HG03575 (cell line): ENCODE data around the gene RTCA.
"Not testable (repeated sequence)": the region's sequence is repeated elsewhere in the genome, so short reads cannot be mapped to it uniquely, and the experiment has no call there.

ENCODE experiments used
- ATAC-seq: cut with Tn5 transposase; IDR thresholded peaks from one replicate; pipeline ENCODE4 v1.9.1; 2021; ENCODE audit not compliant: unreplicated experiment, insufficient number of reproducible peaks, low FRiP score; ENCODE audit errors: extremely low read depth

The RTCA gene

GRCh38 chr1:100265931-100266740 is at the start of gene RTCA:
RTCA (plus strand) TSS chr1:100266216; CDS start chr1:100266376, 160 bp downstream.
- ATAC-seq, result peak; percentile 76

GRCh38 chr1:100217834-100218233 is 48.2 kb upstream of the RTCA start:
- no peak for ATAC-seq

GRCh38 chr1:100219457-100219856 is 46.6 kb upstream of the RTCA start:
- ATAC-seq, result no peak

- no peak for ATAC-seq
Measured at GRCh38 chr1:100219883-100220282, 46.1 kb upstream of the RTCA start.

- ATAC-seq, result no peak
Measured at GRCh38 chr1:100222428-100222827, 43.6 kb upstream of the RTCA start.

GRCh38 chr1:100229681-100230443 is 36.2 kb upstream of the RTCA start:
- no peak for ATAC-seq

- no peak for ATAC-seq
Measured at GRCh38 chr1:100230765-100231164, 35.3 kb upstream of the RTCA start.

GRCh38 chr1:100231721-100232120 is 34.3 kb upstream of the RTCA start:
- ATAC-seq, result no peak

GRCh38 chr1:100232156-100232555 is 33.9 kb upstream of the RTCA start:
- ATAC-seq, result no peak

- ATAC-seq, result not testable (repeated sequence)
Measured at GRCh38 chr1:100233566-100233965, 32.5 kb upstream of the RTCA start.

- no peak for ATAC-seq
Measured at GRCh38 chr1:100234432-100234831, 31.6 kb upstream of the RTCA start.

GRCh38 chr1:100237091-100237490 is 28.9 kb upstream of the RTCA start:
- no peak for ATAC-seq

- no peak for ATAC-seq
Measured at GRCh38 chr1:100239961-100240360, 26.1 kb upstream of the RTCA start.

GRCh38 chr1:100240631-100241030 is 25.4 kb upstream of the RTCA start:
- no peak for ATAC-seq

GRCh38 chr1:100246738-100247137 is 19.3 kb upstream of the RTCA start:
- no peak for ATAC-seq

- no peak for ATAC-seq
Measured at GRCh38 chr1:100249155-100249536, 16.9 kb upstream of the RTCA start.

- ATAC-seq, result peak; percentile 99
Measured at GRCh38 chr1:100249537-100250257, 16.3 kb upstream of the RTCA start, which contains the start of gene DBT. DBT (minus strand) TSS chr1:100249834; CDS start chr1:100249820, 14 bp downstream.

- ATAC-seq, result no peak
Measured at GRCh38 chr1:100250264-100250663, 15.8 kb upstream of the RTCA start.

- ATAC-seq, result no peak
Measured at GRCh38 chr1:100250807-100251206, 15.2 kb upstream of the RTCA start.

- no peak for ATAC-seq
Measured at GRCh38 chr1:100252901-100253300, 13.1 kb upstream of the RTCA start.
